HG03439 (cell line): Measurements from ENCODE around the gene SECTM1.

Experiments
- ATAC-seq: cut with Tn5 transposase; IDR thresholded peaks from one replicate; pipeline ENCODE4 v1.9.1; 2021; ENCODE audit warnings: mild to moderate bottlenecking, moderate library complexity; ENCODE audit not compliant: unreplicated experiment

SECTM1 gene

GRCh38 chr17:82283208-82283749 is 50.3 kb downstream of the SECTM1 start:
- no peak for ATAC-seq

GRCh38 chr17:82282239-82283207 is 51.0 kb downstream of the SECTM1 start:
- ATAC-seq, result no peak

GRCh38 chr17:82281502-82282238 is 51.9 kb downstream of the SECTM1 start:
- no peak for ATAC-seq

GRCh38 chr17:82281076-82281475 is 52.5 kb downstream of the SECTM1 start:
- ATAC-seq, result no peak

- no peak for ATAC-seq
Observed at GRCh38 chr17:82280537-82280936, 53.0 kb downstream of the SECTM1 start.

- ATAC-seq, result no peak
Observed at GRCh38 chr17:82278786-82279391, 54.7 kb downstream of the SECTM1 start.

GRCh38 chr17:82278308-82278707 is 55.3 kb downstream of the SECTM1 start:
- no peak for ATAC-seq

GRCh38 chr17:82277851-82278250 is 55.7 kb downstream of the SECTM1 start:
- ATAC-seq, result no peak

- ATAC-seq, result no peak
Observed at GRCh38 chr17:82276938-82277337, 56.6 kb downstream of the SECTM1 start.

GRCh38 chr17:82275326-82275725 is 58.2 kb downstream of the SECTM1 start:
- ATAC-seq, result no peak

- ATAC-seq, result no peak
Observed at GRCh38 chr17:82274134-82275020, 59.2 kb downstream of the SECTM1 start.

GRCh38 chr17:82273327-82274133 is 60.0 kb downstream of the SECTM1 start, which contains the start of gene CSNK1D:
CSNK1D (minus strand) TSS chr17:82273700; CDS start chr17:82273381, 319 bp downstream.
- peak; percentile 73 for ATAC-seq

GRCh38 chr17:82272495-82273326 is 60.9 kb downstream of the SECTM1 start:
- no peak for ATAC-seq

- ATAC-seq, result no peak
Observed at GRCh38 chr17:82271401-82271800, 62.2 kb downstream of the SECTM1 start.
